D721Med (cell line): Measurements from ENCODE around the gene CDK17.
"Not testable (repeated sequence)": the region's sequence is repeated elsewhere in the genome, so short reads cannot be mapped to it uniquely, and the experiment has no call there.

Source experiments
- DNase-seq: peaks from one replicate; pipeline ENCODE4 v3.0.0; 2011; ENCODE audit warnings: low spot score; ENCODE audit not compliant: insufficient read length
- FAIRE-seq: peaks from 2 replicates; lab custom pipeline; 2011; peaks lifted over from hg19 to GRCh38; lab: Jason Lieb, UNC
- CTCF ChIP-seq: IDR thresholded peaks from 2 replicates; pipeline ENCODE4 v1.5.1; 2012; ENCODE audit warnings: mild to moderate bottlenecking, control low read depth; ENCODE audit not compliant: insufficient read depth; ENCODE audit errors: missing control alignments

Gene CDK17

DNA sequence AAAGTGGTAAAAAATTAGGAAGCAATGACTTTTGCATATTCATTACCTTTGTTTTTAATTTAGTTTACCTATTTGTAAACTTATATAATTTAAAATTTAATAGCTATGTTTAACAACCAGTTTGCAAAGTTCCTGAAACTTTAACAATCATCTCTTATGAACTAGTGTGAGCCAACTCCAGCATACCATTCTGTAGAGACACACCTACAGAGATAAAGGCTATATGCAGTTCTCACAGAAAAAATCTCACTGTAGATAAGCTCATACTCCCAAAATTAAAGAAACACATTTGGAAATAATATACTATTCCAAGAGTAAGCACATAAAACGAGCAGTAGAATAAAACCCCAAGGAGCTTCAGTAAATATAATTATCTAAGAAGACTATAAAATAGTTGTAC, 77.5 kb downstream of the CDK17 start:
- no peak for FAIRE-seq
- TF ChIP-seq CTCF, result no peak
- no peak for DNase-seq

DNA sequence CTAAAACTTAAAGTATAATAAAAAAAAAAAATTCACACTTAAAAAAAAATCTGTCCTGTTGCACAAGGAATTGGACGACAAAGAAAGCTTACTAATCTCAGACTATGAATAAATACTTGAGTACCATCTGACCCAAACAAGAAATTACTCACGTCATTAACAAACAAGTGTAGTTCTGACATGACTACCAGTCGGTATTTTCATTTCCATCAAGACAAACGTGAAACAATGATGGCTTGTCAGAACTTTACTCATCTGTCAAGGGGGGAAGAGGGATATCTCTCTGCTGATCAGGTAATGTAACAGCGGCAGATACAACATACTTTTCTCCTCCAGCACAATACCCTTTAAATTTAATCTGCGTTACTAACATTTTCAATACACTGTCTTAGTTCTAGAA, 78.3 kb downstream of the CDK17 start:
- DNase-seq (no peak), FAIRE-seq (no peak)
- TF ChIP-seq CTCF, result no peak

GRCh38 chr12:96317801-96318200, 82.4 kb downstream of the CDK17 start:
- FAIRE-seq, DNase-seq: not testable (repeated sequence)

DNA sequence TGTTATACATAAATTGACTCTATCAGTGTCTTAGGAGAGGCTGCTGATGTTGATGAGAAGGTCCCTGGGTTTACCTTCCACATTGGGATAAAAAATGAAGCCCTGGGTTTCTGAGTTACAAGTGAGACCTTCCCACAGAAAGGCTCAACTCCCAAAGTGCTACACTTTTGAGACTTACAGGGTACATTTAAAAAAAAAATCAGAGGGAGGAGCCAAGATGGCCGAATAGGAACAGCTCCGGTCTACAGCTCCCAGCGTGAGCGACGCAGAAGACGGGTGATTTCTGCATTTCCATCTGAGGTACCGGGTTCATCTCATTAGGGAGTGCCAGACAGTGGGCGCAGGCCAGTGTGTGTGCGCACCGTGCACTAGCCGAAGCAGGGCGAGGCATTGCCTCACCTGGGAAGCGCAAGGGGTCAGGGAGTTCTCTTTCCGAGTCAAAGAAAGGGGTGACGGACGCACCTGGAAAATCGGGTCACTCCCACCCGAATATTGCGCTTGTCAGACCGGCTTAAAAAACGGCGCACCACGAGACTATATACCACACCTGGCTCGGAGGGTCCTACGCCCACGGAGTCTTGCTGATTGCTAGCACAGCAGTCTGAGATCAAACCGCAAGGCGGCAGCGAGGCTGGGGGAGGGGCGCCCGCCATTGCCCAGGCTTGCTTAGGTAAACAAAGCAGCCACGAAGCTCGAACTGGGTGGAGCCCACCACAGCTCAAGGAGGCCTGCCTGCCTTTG, 84.3 kb downstream of the CDK17 start:
- not testable (repeated sequence) for DNase-seq

GRCh38 chr12:96314723-96315122, 85.5 kb downstream of the CDK17 start:
- no peak for TF ChIP-seq CTCF
- FAIRE-seq (no peak), DNase-seq (no peak)

More for the DNA sequence above, 84.3 kb downstream of the CDK17 start:
- not testable (repeated sequence) for FAIRE-seq

- FAIRE-seq, result no peak
Measured at GRCh38 chr12:96313606-96314005, 86.6 kb downstream of the CDK17 start.

GRCh38 chr12:96311191-96311590, 89.0 kb downstream of the CDK17 start:
- TF ChIP-seq CTCF, result no peak
- FAIRE-seq (no peak), DNase-seq (no peak)

More at GRCh38 chr12:96313606-96314005, 86.6 kb downstream of the CDK17 start:
- no peak for TF ChIP-seq CTCF
- no peak for DNase-seq

- no peak for FAIRE-seq
- TF ChIP-seq CTCF, result no peak
- no peak for DNase-seq
Measured at GRCh38 chr12:96310067-96310466, 90.2 kb downstream of the CDK17 start.
